ENCODE measurements around the gene S100A6.
"Not testable (repeated sequence)": the region's sequence is repeated elsewhere in the genome, so short reads cannot be mapped to it uniquely, and the experiment has no call there.

Gene S100A6

GRCh38 chr1:153577624-153578051 lies 41.8 kb upstream of the S100A6 start:
- no peak for DNase-seq (ENCODE audit: low read depth, low spot score)
- TF ChIP-seq CTCF (IDR thresholded peaks at IDR 0.05; ENCODE audit: insufficient read depth, low read length, missing control alignments) = no peak
- H3K4me3 ChIP-seq (ENCODE audit: low read depth, low read length) = no peak overlapping the region
- ChIA-PET POLR2A (interaction anchor here (0.5 to 2.2 kb wide), 5 partner anchors 11 to 56 kb away, joined by 3 to 8 read pairs (median 4); partner anchors contain the start of genes CHTOP, S100A1, S100A13 and S100A6), CTCF (interaction anchor here (0.6 to 4.2 kb wide), 12 partner anchors 9 to 172 kb away, joined by 3 to 26 read pairs (median 4); partner anchors contain the start of gene S100A2)

- CTCF ChIA-PET = interaction anchor here (0.6 to 4.2 kb wide), 12 partner anchors 8 to 173 kb away, joined by 3 to 26 read pairs (median 4); partner anchors contain the start of gene S100A2
- no peak for DNase-seq (ENCODE audit: low read depth, low spot score)
- POLR2A ChIA-PET = interaction anchor here (1.1 to 2.2 kb wide), 4 partner anchors 11 to 57 kb away, joined by 3 to 8 read pairs (median 4); partner anchors contain the start of genes CHTOP, S100A1, S100A13 and S100A6
- no peak overlapping the region for H3K4me3 ChIP-seq (ENCODE audit: low read depth, low read length)
- no peak for TF ChIP-seq CTCF (IDR thresholded peaks at IDR 0.05; ENCODE audit: insufficient read depth, low read length, missing control alignments)
Measured at GRCh38 chr1:153577138-153577537, 41.3 kb upstream of the S100A6 start.

GRCh38 chr1:153575497-153575896 lies 39.7 kb upstream of the S100A6 start:
- ChIA-PET POLR2A (interaction anchor here (2.2 kb wide), 1 partner anchor 9 kb away, joined by 5 read pairs; no protein-coding TSS in a partner anchor), CTCF (interaction anchor here (1.3 to 4.2 kb wide), 3 partner anchors 42 to 65 kb away, joined by 3 to 21 read pairs (median 20); no protein-coding TSS in a partner anchor)
- not testable (repeated sequence) for DNase-seq (ENCODE audit: low read depth, low spot score); H3K4me3 ChIP-seq (ENCODE audit: low read depth, low read length)

- CTCF ChIA-PET = interaction anchor here (4.2 kb wide), 1 partner anchor 42 kb away, joined by 21 read pairs; no protein-coding TSS in a partner anchor
- H3K4me3 ChIP-seq (ENCODE audit: low read depth, low read length); DNase-seq (ENCODE audit: low read depth, low spot score); POLR2A ChIA-PET: not testable (repeated sequence)
Measured at GRCh38 chr1:153575081-153575491, 39.3 kb upstream of the S100A6 start.

GRCh38 chr1:153573351-153573750 lies 37.6 kb upstream of the S100A6 start:
- ChIA-PET POLR2A (interaction anchor here (0.7 to 2.1 kb wide), 6 partner anchors 37 to 189 kb away, joined by 3 to 17 read pairs (median 5); partner anchors contain the start of genes S100A16 and S100A6), CTCF (interaction anchor here (1.1 to 7.6 kb wide), 35 partner anchors 8 to 221 kb away, joined by 3 to 401 read pairs (median 11); partner anchors contain the start of genes CHTOP, ILF2, S100A1 and S100A13)
- no peak overlapping the region for H3K4me3 ChIP-seq (ENCODE audit: low read depth, low read length)
- no peak for TF ChIP-seq CTCF (IDR thresholded peaks at IDR 0.05; ENCODE audit: insufficient read depth, low read length, missing control alignments)
- DNase-seq (ENCODE audit: low read depth, low spot score) = no peak

GRCh38 chr1:153572569-153573015 lies 36.8 kb upstream of the S100A6 start:
- peak; percentile 91 for TF ChIP-seq CTCF (IDR thresholded peaks at IDR 0.05; ENCODE audit: insufficient read depth, low read length, missing control alignments)
- CTCF ChIA-PET = interaction anchor here (0.5 to 7.6 kb wide), 49 partner anchors 9 to 750 kb away, joined by 3 to 401 read pairs (median 8); partner anchors contain the start of genes CHTOP, ILF2, RAB13 and S100A1
- POLR2A ChIA-PET = interaction anchor here (0.6 to 2.1 kb wide), 9 partner anchors 34 to 189 kb away, joined by 3 to 17 read pairs (median 4); partner anchors contain the start of genes CHTOP, S100A13, S100A16 and S100A6
- no peak overlapping the region for H3K4me3 ChIP-seq (ENCODE audit: low read depth, low read length)
- no peak for DNase-seq (ENCODE audit: low read depth, low spot score)

GRCh38 chr1:153571706-153572105 lies 35.9 kb upstream of the S100A6 start:
- no peak overlapping the region for H3K4me3 ChIP-seq (ENCODE audit: low read depth, low read length)
- TF ChIP-seq CTCF (IDR thresholded peaks at IDR 0.05; ENCODE audit: insufficient read depth, low read length, missing control alignments) = no peak
- POLR2A ChIA-PET = interaction anchor here (0.7 to 2.1 kb wide), 4 partner anchors 37 to 62 kb away, joined by 4 to 17 read pairs (median 6); partner anchors contain the start of genes CHTOP, S100A13 and S100A6
- no peak for DNase-seq (ENCODE audit: low read depth, low spot score)
- CTCF ChIA-PET = interaction anchor here (0.7 to 7.6 kb wide), 41 partner anchors 9 to 415 kb away, joined by 3 to 401 read pairs (median 10); partner anchors contain the start of genes CHTOP, ILF2, RAB13 and S100A1

Measured in AG04449 (cell line).